ENCODE results near the gene PDXDC1. TPM values are rescaled to one million over a fixed set of nuclear protein-coding genes. Genes with fewer than 3 reads are reported as not detected.
"Not testable (repeated sequence)": the region's sequence is repeated elsewhere in the genome, so short reads cannot be mapped to it uniquely, and the experiment has no call there.

Gene PDXDC1
- total RNA-seq, 2 donors from 2014 or later = 253 to 267 TPM

DNA sequence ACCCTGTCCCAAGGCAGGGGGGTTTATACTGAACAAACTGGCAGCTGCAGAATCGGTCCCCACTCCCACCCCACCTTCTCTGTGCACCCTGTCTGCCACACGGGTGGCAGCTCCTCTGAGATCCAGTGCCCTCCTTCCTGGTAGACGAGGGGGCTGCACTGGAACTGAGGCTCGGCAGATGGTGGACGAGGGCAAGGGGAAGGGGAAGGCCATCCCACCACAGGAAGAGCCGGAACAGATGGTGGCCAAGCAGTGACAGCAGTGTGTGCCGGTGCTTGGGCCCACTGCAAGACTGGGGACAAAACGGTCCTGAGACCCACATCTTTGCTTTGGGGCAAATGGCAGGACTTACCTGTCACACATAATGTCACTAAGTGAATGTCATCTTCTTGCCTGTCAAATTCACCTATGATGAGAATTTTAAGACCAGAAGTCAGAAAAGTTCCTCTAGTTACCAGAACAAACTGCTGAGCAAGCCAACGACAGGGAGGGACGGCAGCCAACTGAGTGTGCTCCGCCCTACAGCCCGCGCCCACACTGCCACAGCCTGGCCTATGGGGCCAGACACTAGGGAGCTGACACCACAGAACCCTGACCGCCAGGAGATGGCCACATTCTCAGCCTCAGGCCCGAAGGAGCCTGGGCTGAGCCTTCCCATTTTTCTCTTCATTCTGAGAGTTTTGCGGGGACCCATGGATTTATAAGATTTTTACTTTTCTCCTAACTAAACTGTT lies 66.6 kb downstream of the PDXDC1 start:
- peak; percentile 78 for DNase-seq
- Histone ChIP-seq H3K4me1 (no peaks in the 10 kb centered on the region), H3K4me3 (no peak overlapping the region), H3K27ac (no peak overlapping the region), H3K9ac (ENCODE audit: low read depth in 2 of 2, low read length in 2 of 2) (peak overlapping the region in 1 of 2 donors; percentile 21), H3K27me3 (no peaks in the 10 kb centered on the region), H3K36me3 (peaks cover 9% of the 10 kb centered on the region), H3K9me3 (no peaks in the 10 kb centered on the region)
- TF ChIP-seq CTCF (IDR thresholded peaks at IDR 0.05) = no peak
- intact Hi-C loops (cut with DNase I) = no loop called here

- peaks cover 9% of the 10 kb centered on the region for H3K36me3 ChIP-seq
- intact Hi-C loops (cut with DNase I) = no loop called here
- no peaks in the 10 kb centered on the region for H3K4me1 ChIP-seq
- H3K9me3 ChIP-seq = no peaks in the 10 kb centered on the region
- no peak overlapping the region for H3K27ac ChIP-seq
- no peak for DNase-seq
- TF ChIP-seq CTCF (IDR thresholded peaks at IDR 0.05) = no peak
- no peak overlapping the region for H3K9ac ChIP-seq (ENCODE audit: low read depth in 2 of 2, low read length in 2 of 2)
- no peak overlapping the region for H3K4me3 ChIP-seq
- no peaks in the 10 kb centered on the region for H3K27me3 ChIP-seq
These were observed 68.5 kb downstream of the PDXDC1 start for GRCh38 chr16:15043344-15043743.

DNA sequence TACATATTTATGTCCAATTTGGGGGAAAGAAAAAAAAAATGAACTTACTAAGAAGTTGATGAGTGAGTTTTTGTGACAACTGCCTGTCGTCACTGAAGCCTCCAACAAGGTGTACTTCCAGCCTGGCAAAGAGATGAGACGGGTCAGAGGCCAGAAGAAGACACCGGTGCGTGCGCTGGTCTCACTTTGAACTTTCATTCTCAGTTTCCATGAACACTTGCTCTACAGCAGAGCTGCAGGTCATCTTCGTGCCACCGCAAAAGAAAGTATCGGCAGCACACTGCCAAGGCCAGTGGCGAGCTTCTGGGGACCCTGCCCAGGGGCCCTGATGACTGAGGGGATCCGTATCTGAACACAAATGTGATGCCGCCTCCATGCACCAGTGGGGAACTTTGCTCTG lies 69.5 kb downstream of the PDXDC1 start:
- Histone ChIP-seq H3K4me1 (no peaks in the 10 kb centered on the region), H3K36me3 (peaks cover 9% of the 10 kb centered on the region), H3K4me3 (no peak overlapping the region), H3K27me3 (no peaks in the 10 kb centered on the region), H3K9me3 (no peaks in the 10 kb centered on the region), H3K9ac (ENCODE audit: low read depth in 2 of 2, low read length in 2 of 2) (no peak overlapping the region), H3K27ac (no peak overlapping the region)
- no peak for DNase-seq
- intact Hi-C loops (cut with DNase I) = no loop called here
- TF ChIP-seq CTCF (IDR thresholded peaks at IDR 0.05) = no peak

DNA sequence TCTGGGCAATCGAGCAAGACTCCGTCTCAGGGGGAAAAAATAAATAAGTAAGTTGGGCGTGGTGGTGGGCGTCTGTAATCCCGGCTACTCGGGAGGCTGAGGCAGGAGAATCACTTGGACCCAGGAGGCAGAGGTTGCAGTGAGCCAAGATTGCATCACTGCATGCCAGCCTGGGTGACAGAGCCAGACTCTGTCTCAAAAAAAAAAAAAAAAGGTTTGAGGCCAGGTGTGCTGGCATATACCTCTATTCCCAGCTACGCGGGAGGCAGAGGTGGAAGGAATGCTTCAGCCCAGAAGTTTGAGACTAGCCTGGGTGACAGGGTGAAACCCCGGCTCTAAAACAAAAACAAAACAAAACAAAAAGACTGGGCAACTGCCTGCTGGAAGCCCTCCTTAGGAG lies 70.4 kb downstream of the PDXDC1 start:
- H3K4me3 ChIP-seq; H3K36me3 ChIP-seq; H3K27me3 ChIP-seq; H3K27ac ChIP-seq; intact Hi-C loops (cut with DNase I); H3K9me3 ChIP-seq; H3K4me1 ChIP-seq; H3K9ac ChIP-seq (ENCODE audit: low read depth in 2 of 2, low read length in 2 of 2); DNase-seq: not testable (repeated sequence)

- Histone ChIP-seq H3K9me3 (no peaks in the 10 kb centered on the region), H3K4me3 (no peak overlapping the region), H3K36me3 (no peaks in the 10 kb centered on the region), H3K27me3 (no peaks in the 10 kb centered on the region), H3K4me1 (no peaks in the 10 kb centered on the region), H3K9ac (ENCODE audit: low read depth in 2 of 2, low read length in 2 of 2) (no peak overlapping the region), H3K27ac (no peak overlapping the region)
- intact Hi-C loops (cut with DNase I) = no loop called here
- TF ChIP-seq CTCF (IDR thresholded peaks at IDR 0.05) = no peak
- no peak for DNase-seq
These were observed 72.0 kb downstream of the PDXDC1 start for GRCh38 chr16:15046692-15047376.

DNA sequence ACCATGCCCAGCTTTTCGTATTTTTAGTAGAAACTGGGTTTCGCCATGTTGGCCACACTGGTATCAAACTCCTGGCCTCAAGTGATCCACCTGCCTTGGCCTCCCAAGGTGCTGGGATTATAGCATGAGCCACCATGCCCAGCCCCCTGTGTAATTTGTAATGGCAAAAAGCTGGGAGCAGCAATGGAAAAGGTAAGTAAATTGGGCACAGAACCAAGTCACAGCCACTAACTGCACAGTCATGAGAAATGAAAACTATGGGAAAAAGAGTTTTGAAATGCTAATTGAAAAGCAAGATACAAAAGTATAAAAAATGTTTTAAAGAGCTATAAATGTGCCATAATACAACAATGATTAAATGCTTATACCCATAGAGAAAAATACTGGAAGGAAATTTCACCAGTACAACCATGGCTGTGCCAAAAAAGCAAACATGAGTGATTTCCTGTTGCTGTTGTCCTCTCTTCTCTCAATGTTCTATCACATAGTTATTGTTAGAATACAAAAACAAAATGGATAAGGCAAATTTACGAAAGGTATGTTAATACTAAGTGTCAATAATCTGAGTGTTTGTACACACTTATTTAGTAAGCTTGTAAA lies 74.9 kb downstream of the PDXDC1 start:
- intact Hi-C loops (cut with DNase I) = no loop called here
- no peak for DNase-seq
- no peak for TF ChIP-seq CTCF (IDR thresholded peaks at IDR 0.05)
- no peaks in the 10 kb centered on the region for H3K36me3 ChIP-seq
- H3K27me3 ChIP-seq = no peaks in the 10 kb centered on the region
- H3K9me3 ChIP-seq = no peaks in the 10 kb centered on the region
- no peak overlapping the region for H3K4me3 ChIP-seq
- H3K4me1 ChIP-seq = no peaks in the 10 kb centered on the region
- H3K9ac ChIP-seq (ENCODE audit: low read depth in 2 of 2, low read length in 2 of 2) = no peak overlapping the region
- no peak overlapping the region for H3K27ac ChIP-seq

GRCh38 chr16:15050440-15050839 lies 75.6 kb downstream of the PDXDC1 start:
- H3K36me3 ChIP-seq; H3K4me1 ChIP-seq; intact Hi-C loops (cut with DNase I); DNase-seq; H3K9me3 ChIP-seq; H3K9ac ChIP-seq (ENCODE audit: low read depth in 2 of 2, low read length in 2 of 2); H3K27me3 ChIP-seq; H3K27ac ChIP-seq; H3K4me3 ChIP-seq: not testable (repeated sequence)
